ENCODE data around the gene B3GNT7. TPM values are rescaled to one million over a fixed set of nuclear protein-coding genes. Genes with fewer than 3 reads are reported as not detected.

Gene B3GNT7
- total and polyA plus RNA-seq, 2 of the 4 experiments (the other 2 are of a cell fraction) = under 0.01 to 0.03 TPM

DNA sequence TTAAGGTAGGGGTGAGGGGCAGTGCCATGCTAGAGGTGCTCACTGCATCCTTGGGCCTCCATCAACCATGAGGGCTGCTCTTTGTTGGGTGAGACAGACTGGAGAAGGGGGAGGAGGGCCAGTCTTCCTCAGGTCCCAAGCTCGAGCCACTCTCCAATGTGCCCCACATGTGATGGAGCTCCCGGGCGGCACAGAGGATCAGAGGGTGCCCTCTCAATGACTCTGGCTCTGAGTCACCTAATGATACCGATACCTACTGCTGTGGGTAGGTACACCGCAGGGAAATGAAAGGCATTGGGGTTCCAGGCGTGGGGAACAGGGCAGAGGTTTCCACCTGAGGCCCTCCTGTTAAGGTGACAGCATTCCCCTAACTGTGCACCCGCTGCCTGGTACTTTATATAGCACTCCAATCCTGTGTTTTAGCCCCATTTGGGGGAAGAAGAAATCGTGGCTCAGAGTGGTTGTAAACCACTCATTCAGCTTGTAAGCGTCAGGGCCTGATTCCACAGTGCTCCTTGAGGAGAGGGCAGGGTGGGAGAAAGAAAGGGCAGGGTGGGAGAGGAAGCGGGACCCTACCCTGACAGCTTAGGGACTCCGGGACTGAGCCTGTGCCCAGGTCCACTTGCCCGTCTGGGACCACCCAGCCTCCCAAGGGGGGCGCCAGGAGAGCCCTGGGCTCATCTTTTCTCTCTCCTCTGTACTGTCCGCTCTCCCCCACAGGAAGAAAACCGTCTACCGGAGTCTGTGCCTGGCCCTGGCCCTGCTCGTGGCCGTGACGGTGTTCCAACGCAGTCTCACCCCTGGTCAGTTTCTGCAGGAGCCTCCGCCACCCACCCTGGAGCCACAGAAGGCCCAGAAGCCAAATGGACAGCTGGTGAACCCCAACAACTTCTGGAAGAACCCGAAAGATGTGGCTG, 1.8 kb downstream of the B3GNT7 start:
- Histone ChIP-seq H4K20me1 (ENCODE audit: insufficient read depth, low read length) (no peaks in the 10 kb centered on the region), H3K4me2 (ENCODE audit: low read depth, low read length) (no peak overlapping the region), H3K23ac (ENCODE audit: low read depth, low read length) (no peak overlapping the region), H2BK120ac (ENCODE audit: low read depth, low read length) (no peak overlapping the region), H3K79me1 (ENCODE audit: low read depth in 1 of 2, low read length in 2 of 2) (no peaks in the 10 kb centered on the region), H3K4me3 (ENCODE audit: insufficient read depth, low read depth, low read length) (no peak overlapping the region), H3K14ac (replicated peaks; ENCODE audit: low read depth, low read length) (no peak overlapping the region), H3K27ac (ENCODE audit: insufficient read depth, low read length) (no peak overlapping the region), H3K56ac (ENCODE audit: extremely low read depth, insufficient read depth, low read length) (no peak overlapping the region), H4K5ac (ENCODE audit: low read depth, low read length) (no peak overlapping the region), H2BK20ac (ENCODE audit: low read depth, low read length) (no peak overlapping the region), H3K9ac (ENCODE audit: low read depth, low read length) (no peak overlapping the region), H3K9me3 (ENCODE audit: control insufficient read depth, insufficient read depth, low read length) (no peaks in the 10 kb centered on the region; the same call in 1 of the 2 replicates), H2BK5ac (ENCODE audit: low read depth, low read length, poor library complexity, severe bottlenecking) (no peak overlapping the region), H4K8ac (ENCODE audit: low read depth in 2 of 2, low read length in 2 of 2) (no peak overlapping the region), H3K27me3 (ENCODE audit: control insufficient read depth, insufficient read depth, low read length) (peaks cover 30% of the 10 kb centered on the region), H2AK9ac (replicated peaks; ENCODE audit: low read depth, low read length, poor library complexity) (peak overlapping the region; percentile 16), H2AFZ (replicated peaks; ENCODE audit: low read length, poor library complexity) (no peak overlapping the region), H3K4me1 (ENCODE audit: control insufficient read depth, insufficient read depth, low read length) (peaks cover 5% of the 10 kb centered on the region), H2BK15ac (ENCODE audit: low read depth, low read length) (no peak overlapping the region), H4K91ac (ENCODE audit: insufficient read depth, low read depth, low read length) (no peak overlapping the region), H3K4ac (ENCODE audit: low read depth, low read length) (no peak overlapping the region), H2AK5ac (ENCODE audit: low read depth, low read length) (no peak overlapping the region), H3K18ac (ENCODE audit: low read depth, low read length) (no peak overlapping the region), H3K36me3 (ENCODE audit: control insufficient read depth, insufficient read depth, low read length) (no peaks in the 10 kb centered on the region), H3K9me1 (ENCODE audit: insufficient read depth, low read length) (no peaks in the 10 kb centered on the region; the same call in 1 of the 2 replicates)
- ChIA-PET CTCF (no interaction called here), POLR2A (ENCODE audit: unreplicated experiment) (interaction anchor here (0.6 kb wide), 1 partner anchor 66 kb away, joined by 17 read pairs; no protein-coding TSS in a partner anchor)
- ATAC-seq (ENCODE audit: low read depth) (no peak), DNase-seq (no peak)
- dilution Hi-C loops (cut with HindIII; ENCODE audit: low sequenced_read_pairs, unreplicated experiment) = no loop called here
- intact Hi-C loops (cut with micrococcal nuclease) = no loop called here
- 93% methylated on average over 3 of the region's 22 CpGs; no CpG with 5 or more reads in 1 of the 2 experiments for WGBS, 2 experiments (ENCODE audit: extremely low coverage in 2 of 2, insufficient read length in 1 of 2)
- BruUV-seq (replicated peaks) = no TSS peak
- TF ChIP-seq POLR2A (IDR thresholded peaks at IDR 0.05; ENCODE audit: low read depth, low read length) (no peak), MXI1 (IDR thresholded peaks at IDR 0.05; ENCODE audit: borderline replicate concordance, low read depth, low read length) (no peak), RAD21 (IDR thresholded peaks at IDR 0.05; ENCODE audit: low read length) (no peak), RFX5 (IDR thresholded peaks at IDR 0.05; ENCODE audit: low read depth, low read length) (no peak), CEBPB (IDR thresholded peaks at IDR 0.05; ENCODE audit: low read depth, low read length) (no peak)
- in situ Hi-C loops (cut with MboI; ENCODE audit: low sequenced_read_pairs) = no loop called here

Data from IMR-90 (cell line).